Keratinocyte (primary cell): ENCODE data around the gene ARIH1. TPM values are rescaled to one million over a fixed set of nuclear protein-coding genes. Genes with fewer than 3 reads are reported as not detected.
"Not testable (repeated sequence)": the region's sequence is repeated elsewhere in the genome, so short reads cannot be mapped to it uniquely, and the experiment has no call there.

Experiments
- DNase-seq: peaks from one replicate; pipeline ENCODE4 v3.0.0-alpha.2; 2011; ENCODE audit warnings: low read depth, missing footprints, low spot score
- FAIRE-seq: peaks from 2 replicates; lab custom pipeline; 2011; peaks lifted over from hg19 to GRCh38; lab: Jason Lieb, UNC
- H2AFZ ChIP-seq: 2 replicates; pipeline ENCODE4 v1.6.0; 2012; ENCODE audit warnings: low read length, control low read depth, inconsistent platforms; ENCODE audit not compliant: control insufficient read depth
- H3K27ac ChIP-seq: 2 replicates; pipeline ENCODE4 v1.5.1; 2011; ENCODE audit warnings: low read length; ENCODE audit not compliant: control insufficient read depth, insufficient read depth
- H3K27me3 ChIP-seq: 3 replicates; pipeline ENCODE4 v1.6.0; 2011; ENCODE audit warnings: low read length; ENCODE audit not compliant: control insufficient read depth, insufficient read depth; ENCODE audit errors: extremely low read depth
- H3K36me3 ChIP-seq, 2 experiments: 2 replicates in 1 of 2; 3 replicates in 1 of 2; pipeline ENCODE4 v1.5.1; 2011; ENCODE audit warnings: low read length in 2 of 2, mild to moderate bottlenecking in 1 of 2; ENCODE audit not compliant: control insufficient read depth in 2 of 2, insufficient read depth in 2 of 2; ENCODE audit errors: extremely low read depth in 1 of 2
- H3K4me1 ChIP-seq: 3 replicates; pipeline ENCODE4 v1.5.1; 2011; ENCODE audit warnings: low read length; ENCODE audit not compliant: control insufficient read depth, insufficient read depth; ENCODE audit errors: extremely low read depth
- H3K4me2 ChIP-seq: 3 replicates; pipeline ENCODE4 v1.6.0; 2011; ENCODE audit warnings: low read depth, low read length; ENCODE audit not compliant: control insufficient read depth, insufficient read depth; ENCODE audit errors: extremely low read depth
- H3K4me3 ChIP-seq, 3 experiments: fragments of 200-600 bp in 1 of 3; sonication (generic) in 1 of 3; 2 replicates in 2 of 3; 3 replicates in 1 of 3; pipeline ENCODE4 v1.5.1; 2011 to 2016; ENCODE audit warnings: low read length in 3 of 3, mild to moderate bottlenecking in 3 of 3, control low read depth in 2 of 3, inconsistent platforms in 1 of 3, low read depth in 1 of 3, mixed read lengths in 1 of 3, mixed run types in 1 of 3, moderate library complexity in 1 of 3; ENCODE audit not compliant: control insufficient read depth in 2 of 3, insufficient read depth in 2 of 3; ENCODE audit errors: extremely low read depth in 1 of 3
- H3K79me2 ChIP-seq: 2 replicates; pipeline ENCODE4 v1.6.0; 2012; ENCODE audit warnings: low read length; ENCODE audit not compliant: control insufficient read depth, insufficient read depth
- H3K9ac ChIP-seq: 3 replicates; pipeline ENCODE4 v1.6.0; 2011; ENCODE audit warnings: low read length; ENCODE audit not compliant: control insufficient read depth, insufficient read depth; ENCODE audit errors: extremely low read depth
- H3K9me1 ChIP-seq: 3 replicates; pipeline ENCODE4 v1.6.0; 2011; ENCODE audit warnings: low read length; ENCODE audit not compliant: control insufficient read depth, insufficient read depth; ENCODE audit errors: extremely low read depth
- H3K9me3 ChIP-seq: 2 replicates; pipeline ENCODE4 v1.5.1; 2012; ENCODE audit warnings: low read depth, low read length; ENCODE audit not compliant: control insufficient read depth
- H4K20me1 ChIP-seq: 3 replicates; pipeline ENCODE4 v1.6.0; 2011; ENCODE audit warnings: low read length; ENCODE audit not compliant: control insufficient read depth, insufficient read depth; ENCODE audit errors: extremely low read depth
- CTCF ChIP-seq, 3 experiments: IDR thresholded peaks in 1 of 3; conservative IDR thresholded peaks in 1 of 3; optimal IDR thresholded peaks in 1 of 3; 2 replicates in 2 of 3; 3 replicates in 1 of 3; pipeline versions ENCODE3 to v1.5.1; 2011; ENCODE audit warnings: low read length in 3 of 3, mild to moderate bottlenecking in 3 of 3, moderate library complexity in 2 of 3, control low read depth in 1 of 3, inconsistent platforms in 1 of 3; ENCODE audit not compliant: insufficient read depth in 2 of 3; ENCODE audit errors: extremely low read depth in 1 of 3
- EZH2 ChIP-seq: IDR thresholded peaks from one replicate; pipeline ENCODE4 v1.6.1; 2012; ENCODE audit warnings: inconsistent platforms, mild to moderate bottlenecking, low read length, moderate library complexity
- dilution Hi-C: fragments of 300-500 bp; cut with MboI; formaldehyde crosslinking; loops from one replicate; pipeline ENCODE4 v1.7.0; 2020; ENCODE audit warnings: low sequenced_read_pairs; ENCODE audit not compliant: extremely low pct_ligation_motif_present
- polyA plus RNA-seq, 5 experiments: library from polyadenylated mRNA; depleted of rRNA in 3 of 5; stranded (reverse) in 3 of 5; stranded (forward) in 1 of 5; unstranded in 1 of 5; fragments of >200 nt; gene quantifications; 1 replicate in 1 of 5; 2 replicates in 3 of 5; 3 replicates in 1 of 5; pipeline versions ENCODE4 v1.2.1 to v1.2.3, GENCODE V29; 2011 to 2012; ENCODE audit warnings: missing spikeins in 2 of 5, low read depth in 1 of 5, low replicate concordance in 1 of 5

The ARIH1 gene
- polyA plus RNA-seq, 1 donor (not counting 4 experiments of a cell fraction or from before 2014, with no cell fraction given) = 70.6 TPM

GRCh38 chr15:72437650-72438316 lies 36.3 kb upstream of the ARIH1 start:
- Histone ChIP-seq H3K4me2 (no peak overlapping the region), H3K36me3 (no peaks in the 10 kb centered on the region), H2AFZ (no peak overlapping the region), H3K27ac (no peak overlapping the region), H3K4me3 (no peak overlapping the region), H3K9me1 (no peaks in the 10 kb centered on the region), H3K27me3 (no peaks in the 10 kb centered on the region), H3K9me3 (no peaks in the 10 kb centered on the region), H3K4me1 (no peaks in the 10 kb centered on the region), H3K9ac (no peak overlapping the region), H4K20me1 (no peaks in the 10 kb centered on the region), H3K79me2 (no peaks in the 10 kb centered on the region)
- DNase-seq = no peak
- dilution Hi-C loops = no loop called here
- TF ChIP-seq EZH2 (no peak), CTCF (optimal IDR thresholded peaks at IDR 0.05 in 1 of 3, IDR thresholded peaks at IDR 0.05 in 1 of 3, conservative IDR thresholded peaks at IDR 0.05 in 1 of 3; ENCODE audit: extremely low read depth in 1 of 3, insufficient read depth in 2 of 3, low read length in 3 of 3) (no peak)
- FAIRE-seq = no peak

- H3K9me3 ChIP-seq, H3K4me1 ChIP-seq, H3K9me1 ChIP-seq, DNase-seq, dilution Hi-C loops, H3K79me2 ChIP-seq, H4K20me1 ChIP-seq, H2AFZ ChIP-seq, H3K4me3 ChIP-seq, H3K36me3 ChIP-seq, H3K27ac ChIP-seq, H3K4me2 ChIP-seq, H3K27me3 ChIP-seq, FAIRE-seq, H3K9ac ChIP-seq: not testable (repeated sequence)
Measured at GRCh38 chr15:72442848-72443247, 31.3 kb upstream of the ARIH1 start.

GRCh38 chr15:72445426-72445825 lies 28.7 kb upstream of the ARIH1 start:
- Histone ChIP-seq H4K20me1 (no peaks in the 10 kb centered on the region), H3K27me3 (no peaks in the 10 kb centered on the region), H3K36me3 (no peaks in the 10 kb centered on the region), H3K9me1 (no peaks in the 10 kb centered on the region), H3K4me3 (no peak overlapping the region), H3K4me2 (no peak overlapping the region), H2AFZ (no peak overlapping the region), H3K4me1 (no peaks in the 10 kb centered on the region), H3K9me3 (no peaks in the 10 kb centered on the region), H3K79me2 (no peaks in the 10 kb centered on the region), H3K27ac (no peak overlapping the region), H3K9ac (no peak overlapping the region)
- dilution Hi-C loops = no loop called here
- TF ChIP-seq EZH2 (no peak), CTCF (optimal IDR thresholded peaks at IDR 0.05 in 1 of 3, IDR thresholded peaks at IDR 0.05 in 1 of 3, conservative IDR thresholded peaks at IDR 0.05 in 1 of 3; ENCODE audit: extremely low read depth in 1 of 3, insufficient read depth in 2 of 3, low read length in 3 of 3) (no peak)
- FAIRE-seq (no peak), DNase-seq (no peak)
